NCI-H1092 treated with DMSO at 0.1 percent for 48 hours (cell line): ENCODE measurements around the gene PTPRN2.
"Not testable (repeated sequence)": the region's sequence is repeated elsewhere in the genome, so short reads cannot be mapped to it uniquely, and the experiment has no call there.

ENCODE experiments used
- DNase-seq: peaks from one replicate; lab custom pipeline; 2025; lab: John Stamatoyannopoulos, UW

Gene PTPRN2

DNA sequence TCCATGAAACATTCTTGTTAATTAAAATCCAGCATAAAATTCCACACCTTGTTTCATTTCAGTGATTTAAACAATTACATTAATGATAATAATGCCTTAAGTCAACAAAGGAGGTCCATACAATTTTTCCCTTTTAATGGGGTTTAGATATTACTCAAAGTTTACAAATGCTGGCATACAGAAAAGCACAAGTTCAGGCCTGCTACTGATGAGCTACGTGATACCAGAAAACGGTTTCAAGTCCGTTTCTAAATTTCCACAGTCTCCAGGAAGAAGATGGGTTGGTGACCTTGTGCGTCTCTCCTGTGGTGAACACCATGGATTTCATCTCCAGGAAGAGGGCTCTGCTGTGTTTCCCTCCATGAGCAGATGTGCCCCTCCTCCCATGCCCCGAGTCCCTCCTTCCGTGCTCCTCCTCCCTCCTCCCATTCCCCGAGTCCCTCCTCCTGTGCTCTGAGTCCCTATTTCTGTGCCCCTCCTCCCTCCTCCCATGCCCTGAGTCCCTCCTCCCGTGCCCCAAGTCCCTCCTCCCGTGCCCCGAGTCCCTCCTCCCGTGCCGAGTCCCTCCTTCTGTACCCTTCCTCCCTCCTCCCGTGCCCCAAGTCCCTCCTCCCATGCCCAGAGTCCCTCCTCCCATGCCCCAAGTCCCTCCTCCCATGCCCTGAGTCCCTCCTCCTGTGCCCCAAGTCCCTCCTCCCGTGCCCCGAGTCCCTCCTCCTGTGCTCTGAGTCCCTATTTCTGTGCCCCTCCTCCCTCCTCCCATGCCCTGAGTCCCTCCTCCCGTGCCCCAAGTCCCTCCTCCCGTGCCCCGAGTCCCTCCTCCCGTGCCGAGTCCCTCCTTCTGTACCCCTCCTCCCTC is 201.9 kb downstream of the PTPRN2 start:
- DNase-seq, result not testable (repeated sequence)

DNA sequence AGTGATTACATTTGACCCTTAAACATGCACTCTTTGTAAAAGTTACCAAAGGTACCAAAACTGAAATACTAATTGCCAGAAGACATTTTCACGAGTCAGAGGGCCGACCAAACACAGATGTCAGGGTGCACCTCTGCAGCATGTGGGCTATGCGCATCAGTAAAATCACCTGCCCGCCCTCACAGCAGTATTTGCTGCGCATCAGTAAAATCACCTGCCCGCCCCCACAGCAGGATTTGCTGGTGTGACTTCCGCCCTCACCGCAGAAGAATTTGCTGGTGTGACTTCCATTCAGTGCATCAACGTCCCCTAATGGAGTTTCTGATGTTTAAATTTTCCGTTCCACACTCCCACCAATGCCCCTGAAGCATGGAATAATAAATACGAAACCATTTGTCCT is 202.9 kb downstream of the PTPRN2 start:
- no peak for DNase-seq

DNA sequence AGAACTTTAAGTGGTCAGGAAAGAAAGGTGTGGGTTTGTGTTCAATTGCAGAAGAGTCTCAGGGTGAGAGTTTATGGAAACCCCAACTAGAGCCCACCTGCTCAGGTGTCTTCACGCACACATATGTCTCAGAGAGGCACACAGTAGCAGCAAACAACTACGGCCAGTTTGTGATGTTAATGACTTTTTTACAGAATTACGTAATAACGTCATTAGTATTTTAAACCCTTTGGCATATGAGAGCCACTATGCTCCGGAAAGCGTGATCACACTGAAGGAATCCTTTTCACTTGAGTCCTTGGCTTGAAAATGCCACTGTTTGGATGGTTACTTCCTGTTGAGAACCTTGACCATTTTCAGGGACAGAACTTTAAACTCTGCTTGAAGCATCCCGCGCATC is 204.0 kb downstream of the PTPRN2 start:
- no peak for DNase-seq

DNA sequence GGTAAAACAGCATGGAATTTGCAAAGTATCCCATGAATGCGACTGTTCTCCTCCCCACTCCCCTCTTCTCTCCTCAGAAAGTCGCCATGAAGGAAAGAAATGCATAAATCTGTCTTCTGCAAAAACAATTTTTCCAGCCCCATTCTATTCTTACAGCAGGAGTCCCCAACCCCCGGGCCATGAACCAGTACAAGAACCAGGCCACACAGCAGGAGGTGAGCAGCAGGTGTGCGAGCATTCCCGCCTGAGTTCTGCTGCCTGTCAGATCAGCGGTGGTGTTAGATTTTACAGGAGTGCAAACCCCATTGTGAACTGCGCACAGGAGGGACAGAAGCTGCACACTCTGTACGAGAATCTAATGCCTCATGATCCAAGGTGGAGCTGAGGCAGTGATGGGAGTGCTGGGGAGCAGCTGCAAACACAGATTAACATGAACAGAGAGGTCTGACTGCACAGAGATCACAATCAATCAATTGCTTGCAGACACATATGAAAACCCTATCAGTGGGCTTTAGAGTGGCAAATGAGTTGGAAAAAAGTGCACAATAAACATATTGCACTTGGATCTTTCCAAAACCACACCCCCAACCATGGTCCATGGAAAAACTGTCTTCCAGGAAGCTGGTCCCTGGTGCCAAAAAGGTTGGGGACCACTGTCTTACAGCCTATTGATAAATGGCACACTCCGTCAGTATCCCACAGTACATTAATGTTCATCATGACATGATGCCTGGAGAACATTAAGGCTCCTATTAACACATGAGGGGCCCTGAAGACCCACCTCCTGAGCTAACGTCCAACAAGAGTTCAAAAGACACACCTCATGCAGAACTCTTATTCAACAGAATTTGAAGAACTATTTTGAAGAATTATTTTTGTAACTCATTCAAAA is 205.0 kb downstream of the PTPRN2 start:
- DNase-seq, result no peak

DNA sequence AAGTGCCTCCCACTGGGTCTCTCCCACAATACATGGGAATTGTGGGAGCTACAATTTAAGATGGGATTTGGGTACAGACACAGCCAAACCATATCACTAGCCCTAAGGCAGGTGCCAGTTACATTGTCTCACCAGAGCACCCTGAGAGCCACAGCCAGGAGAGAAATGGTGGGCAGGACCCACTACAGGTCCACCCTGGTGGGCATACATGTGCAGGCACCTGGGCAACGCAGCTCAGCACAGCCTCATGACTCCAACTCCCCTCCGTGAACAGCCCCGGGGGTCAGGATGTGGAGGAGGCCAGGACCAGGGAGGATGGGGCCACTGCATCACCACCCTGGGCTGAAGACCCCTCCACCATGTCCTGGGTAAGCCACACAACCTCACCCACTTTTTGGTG is 205.7 kb downstream of the PTPRN2 start:
- no peak for DNase-seq

DNA sequence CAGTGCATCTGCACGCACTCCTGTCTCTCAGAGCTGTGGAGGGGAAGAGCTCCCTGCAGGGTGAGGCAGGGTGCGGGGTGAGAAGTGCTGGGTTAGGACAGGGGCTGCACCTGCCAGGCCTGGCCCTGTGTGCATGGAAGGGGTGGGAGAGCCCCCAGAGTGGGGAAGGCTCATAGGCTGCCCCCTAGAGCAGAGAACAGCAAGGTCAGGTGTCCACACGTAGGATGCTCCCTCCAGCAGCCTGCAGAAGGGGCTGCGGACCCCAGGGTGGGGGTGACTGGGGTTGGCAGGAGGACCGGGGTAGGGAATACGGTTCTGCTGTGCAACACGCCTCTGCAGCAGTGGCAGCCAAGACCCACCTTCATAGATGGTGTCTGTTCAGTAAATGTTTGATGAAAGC is 208.6 kb downstream of the PTPRN2 start:
- DNase-seq, result no peak

DNA sequence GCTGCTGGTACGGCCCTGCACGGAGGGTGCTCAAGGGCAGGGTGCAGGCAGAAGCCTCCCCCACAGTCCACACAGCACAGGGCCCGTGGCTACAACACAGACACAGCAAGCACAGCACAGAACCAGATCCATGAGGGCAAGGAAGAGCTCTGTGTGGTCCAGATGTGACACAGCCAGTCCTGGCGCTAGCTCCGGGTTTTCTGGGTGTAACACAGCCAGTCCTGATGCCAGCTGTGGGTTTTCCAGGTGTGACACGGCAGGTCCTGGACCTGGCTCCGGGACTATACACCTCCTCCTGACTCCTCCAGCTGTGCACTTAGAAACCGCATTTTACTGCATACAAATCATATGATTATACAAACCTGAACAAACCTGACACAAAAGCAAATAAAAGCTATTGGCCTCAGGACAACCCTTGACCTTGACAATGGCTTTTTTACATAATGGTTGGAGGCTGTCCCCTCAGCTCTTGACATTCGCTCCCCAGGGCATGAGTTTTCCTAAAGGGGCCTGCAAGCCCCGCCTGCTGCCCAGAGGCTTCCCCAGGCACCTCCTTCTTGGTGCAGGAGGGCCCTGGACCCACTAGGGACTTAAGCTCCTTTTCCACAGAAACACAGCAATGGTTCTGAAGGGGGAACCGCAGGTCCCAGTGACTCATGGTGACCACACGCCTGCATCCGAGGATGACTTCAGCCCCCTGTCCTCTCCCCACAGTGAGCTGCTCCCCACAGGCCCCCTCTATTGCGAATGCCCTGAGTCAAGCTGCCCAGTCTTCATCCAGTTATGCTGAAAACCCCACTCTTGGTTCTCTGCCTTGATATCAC is 209.6 kb downstream of the PTPRN2 start:
- peak; percentile 14 for DNase-seq

DNA sequence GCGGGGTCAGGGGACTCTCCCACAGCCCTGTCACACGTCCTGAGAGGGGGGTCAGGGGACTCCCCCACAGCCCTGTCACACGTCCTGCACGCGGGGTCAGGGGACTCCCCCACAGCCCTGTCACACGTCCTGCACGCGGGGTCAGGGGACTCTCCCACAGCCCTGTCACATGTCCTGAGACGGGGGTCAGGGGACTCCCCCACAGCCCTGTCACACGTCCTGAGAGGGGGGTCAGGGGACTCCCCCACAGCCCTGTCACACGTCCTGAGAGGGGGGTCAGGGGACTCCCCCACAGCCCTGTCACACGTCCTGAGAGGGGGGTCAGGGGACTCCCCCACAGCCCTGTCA is 210.8 kb downstream of the PTPRN2 start:
- DNase-seq, result not testable (repeated sequence)

DNA sequence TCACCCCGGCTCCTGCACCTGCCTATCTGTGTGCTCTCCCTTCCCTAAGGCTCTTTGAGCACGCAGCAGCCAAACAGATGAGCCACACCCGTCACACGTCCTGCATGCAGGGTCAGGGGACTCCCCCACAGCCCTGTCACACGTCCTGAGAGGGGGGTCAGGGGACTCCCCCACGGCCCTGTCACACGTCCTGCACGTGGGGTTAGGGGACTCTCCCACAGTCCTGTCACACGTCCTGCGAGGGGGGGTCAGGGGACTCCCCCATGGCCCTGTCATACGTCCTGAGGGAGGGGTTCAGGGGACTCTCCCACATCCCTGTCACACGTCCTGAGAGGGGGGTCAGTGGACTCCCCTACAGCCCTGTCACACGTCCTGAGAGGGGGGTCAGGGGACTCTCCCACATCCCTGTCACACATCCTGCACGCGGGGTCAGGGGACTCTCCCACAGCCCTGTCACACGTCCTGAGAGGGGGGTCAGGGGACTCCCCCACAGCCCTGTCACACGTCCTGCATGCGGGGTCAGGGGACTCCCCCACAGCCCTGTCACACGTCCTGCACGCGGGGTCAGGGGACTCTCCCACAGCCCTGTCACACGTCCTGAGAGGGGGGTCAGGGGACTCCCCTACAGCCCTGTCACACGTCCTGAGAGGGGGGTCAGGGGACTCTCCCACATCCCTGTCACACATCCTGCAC is 211.3 kb downstream of the PTPRN2 start:
- peak; percentile 22 for DNase-seq

DNA sequence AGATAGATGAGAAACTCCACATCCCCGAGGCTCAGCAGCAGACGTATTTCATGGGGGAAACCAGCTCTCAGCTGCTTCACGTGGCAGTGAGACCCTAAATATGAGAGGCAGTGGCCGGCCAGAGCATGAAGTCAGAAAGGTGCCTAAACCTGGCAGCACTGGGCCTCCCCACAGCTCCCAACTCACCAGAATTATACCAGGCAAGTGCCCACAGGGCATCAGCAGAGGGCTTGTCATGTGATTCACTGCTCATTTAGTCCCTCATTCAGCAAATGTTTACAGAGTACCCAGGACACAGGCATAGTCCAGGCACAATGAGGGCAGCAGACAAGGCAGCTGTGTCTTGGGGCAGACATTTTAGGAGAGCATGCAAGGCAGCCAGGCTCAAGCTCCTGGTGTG is 212.6 kb downstream of the PTPRN2 start:
- peak; percentile 71 for DNase-seq

DNA sequence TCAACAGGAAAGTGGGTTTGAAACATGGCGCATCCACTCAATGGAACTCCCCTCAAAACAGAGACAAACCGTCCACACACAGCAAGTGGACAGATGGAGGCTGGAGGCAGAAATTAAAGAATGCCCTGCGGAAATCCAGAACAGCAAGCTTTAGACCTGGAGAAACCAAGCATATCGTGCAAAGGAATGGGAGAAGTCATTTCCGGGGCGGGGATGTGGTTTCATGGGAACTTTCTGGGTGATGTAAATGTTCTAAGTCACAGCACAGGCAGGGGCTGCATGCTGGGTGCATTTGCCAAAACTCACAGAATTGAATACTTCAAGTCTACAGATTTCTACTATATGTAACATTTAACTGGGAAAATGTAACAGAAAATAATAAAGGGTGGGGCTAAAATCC is 213.0 kb downstream of the PTPRN2 start:
- DNase-seq, result no peak

DNA sequence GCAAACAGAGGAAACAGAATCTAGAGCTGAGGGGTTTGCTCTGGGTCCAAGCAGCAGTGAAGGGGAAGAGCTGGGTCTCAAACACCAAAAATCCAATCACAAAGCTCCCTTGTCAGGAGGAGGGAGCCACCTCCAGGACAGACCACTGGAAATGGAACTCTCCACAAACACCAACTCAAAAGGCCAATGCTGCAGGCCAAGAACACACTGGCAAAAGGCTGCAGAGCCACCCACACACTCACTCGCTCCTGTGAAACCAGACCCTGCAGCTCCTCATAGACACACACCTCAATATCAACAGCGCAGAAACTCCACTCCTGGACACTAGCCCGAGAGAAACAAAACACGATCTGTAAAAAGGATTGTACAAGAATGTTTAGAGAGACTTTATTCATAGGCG is 213.5 kb downstream of the PTPRN2 start:
- DNase-seq, result no peak

DNA sequence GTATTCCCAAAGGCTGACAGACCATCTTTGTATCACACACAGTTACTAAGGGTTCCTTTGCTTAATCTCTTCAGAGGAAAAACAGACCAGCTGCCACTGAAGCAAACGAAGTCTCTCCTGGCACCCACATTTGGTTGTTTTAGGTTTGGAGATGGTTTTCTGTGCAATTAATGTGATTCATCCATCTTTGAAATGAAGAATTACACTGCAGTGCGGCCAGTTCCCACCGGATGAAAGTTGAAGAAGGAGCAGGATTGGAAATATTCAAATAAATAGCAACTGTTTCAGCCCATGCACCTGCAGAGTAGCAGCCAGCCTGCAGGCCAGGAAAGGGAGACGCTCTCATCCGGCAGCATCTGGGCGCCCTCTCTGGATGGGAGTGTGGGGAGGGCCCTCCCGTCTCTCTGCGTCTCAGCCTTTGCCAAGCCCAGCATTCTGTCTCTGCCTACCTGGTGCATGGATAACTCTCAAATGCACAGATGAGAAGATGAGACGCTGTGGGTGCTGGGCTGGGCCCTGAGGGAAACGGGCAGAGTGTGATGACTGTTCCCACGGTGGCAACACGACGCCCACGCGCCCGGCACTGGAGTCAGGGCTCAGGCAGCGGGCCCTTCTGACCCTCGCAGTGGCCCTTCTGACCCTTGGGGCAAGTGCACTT is 214.0 kb downstream of the PTPRN2 start:
- DNase-seq, result no peak

DNA sequence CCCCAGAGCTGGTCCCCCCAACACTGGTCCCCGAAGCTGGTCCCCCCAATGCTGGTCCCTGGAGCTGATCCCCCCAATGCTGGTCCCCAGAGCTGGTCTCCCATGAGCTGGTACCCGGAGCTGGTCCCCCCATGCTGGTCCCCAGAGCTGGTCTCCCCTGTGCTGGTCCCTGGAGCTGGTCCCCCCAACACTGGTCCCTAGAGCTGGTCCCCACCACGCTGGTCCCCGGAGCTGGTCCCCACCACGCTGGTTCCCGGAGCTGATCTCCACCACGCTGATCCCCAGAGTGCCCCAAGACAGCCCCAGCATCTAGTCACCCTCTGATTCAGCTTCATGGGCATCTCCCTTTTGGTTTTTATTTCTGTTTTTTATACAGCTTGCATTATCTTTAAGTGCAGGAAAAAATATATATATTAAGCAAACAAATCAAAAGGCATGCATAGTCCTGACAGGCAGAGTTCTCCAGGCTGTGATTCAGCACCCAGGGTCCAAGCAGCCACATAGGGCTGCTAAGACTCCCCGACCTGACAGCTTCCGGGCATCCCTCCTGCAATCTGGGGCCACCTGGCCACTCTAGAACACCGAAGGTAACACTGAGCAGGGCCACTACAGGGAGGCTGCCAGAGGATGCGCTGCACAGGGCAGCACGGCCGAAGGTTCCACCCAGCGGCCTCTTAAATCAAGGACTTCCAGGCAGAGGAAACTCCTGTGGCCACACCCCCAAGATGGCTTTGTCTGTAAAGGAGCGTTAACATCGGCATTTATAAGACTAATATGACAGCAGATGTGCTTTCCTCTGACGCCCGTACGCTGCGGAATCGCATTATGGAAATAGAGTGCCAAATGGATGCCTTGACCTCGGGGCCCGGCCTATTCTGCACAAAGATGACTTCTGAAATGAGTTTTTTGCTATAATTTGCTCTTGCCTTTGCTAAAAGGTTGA is 215.0 kb downstream of the PTPRN2 start:
- DNase-seq, result no peak

DNA sequence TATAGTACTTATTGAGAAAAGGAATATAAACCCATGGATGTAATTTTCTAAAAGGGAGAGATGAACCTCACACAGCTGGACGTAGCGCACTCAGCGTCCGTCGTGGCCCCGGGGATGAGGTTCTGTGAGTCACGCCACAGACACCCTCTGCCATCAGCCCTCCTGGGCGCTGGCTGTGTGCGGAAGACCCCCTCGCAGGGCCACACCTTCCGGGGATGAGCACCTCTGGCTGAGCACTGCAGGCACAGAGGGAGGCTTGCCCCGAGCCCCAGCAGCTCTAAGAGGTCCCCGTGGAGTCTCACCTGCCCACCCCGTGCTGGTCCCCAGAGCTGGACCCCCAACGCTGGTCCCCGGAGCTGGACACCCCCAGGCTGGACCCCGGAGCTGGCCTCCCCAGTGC is 215.8 kb downstream of the PTPRN2 start:
- DNase-seq, result no peak

DNA sequence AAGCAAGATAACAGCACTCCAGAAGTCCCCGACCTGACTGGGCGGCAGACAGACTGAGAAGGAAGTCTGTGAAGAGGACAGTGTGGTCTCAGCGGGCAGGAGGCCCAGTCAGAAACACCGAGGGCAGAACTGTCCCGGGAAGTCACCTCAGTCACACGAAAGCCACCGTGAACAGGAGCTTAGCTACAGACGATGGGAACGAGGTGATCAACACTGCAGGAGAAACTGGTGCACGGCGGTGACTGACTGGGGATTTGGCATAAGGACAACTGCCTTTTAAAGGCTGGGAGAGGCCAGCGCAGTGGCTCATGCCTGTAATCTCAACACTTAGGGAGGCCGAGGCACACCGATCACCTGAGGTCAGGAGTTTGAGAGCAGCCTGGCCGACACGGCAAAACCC is 217.8 kb downstream of the PTPRN2 start:
- DNase-seq, result no peak

DNA sequence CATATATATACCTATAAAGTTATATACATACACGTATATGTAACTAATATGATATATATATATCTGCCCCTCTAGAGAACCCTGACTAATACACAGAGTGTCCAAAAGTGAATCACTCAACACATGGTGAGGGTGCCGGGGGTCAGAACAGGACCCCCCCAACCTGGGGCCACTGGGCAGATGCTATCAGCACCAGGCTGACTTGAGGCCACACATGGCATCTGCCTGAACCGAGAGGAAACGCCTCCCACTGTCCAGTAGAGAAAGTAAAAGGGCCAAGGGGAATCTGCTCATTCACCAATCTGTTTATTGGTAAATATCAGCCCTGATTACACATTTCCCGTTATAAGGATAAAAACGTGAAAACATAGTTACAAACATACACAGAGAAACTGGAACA is 218.3 kb downstream of the PTPRN2 start:
- DNase-seq, result no peak

DNA sequence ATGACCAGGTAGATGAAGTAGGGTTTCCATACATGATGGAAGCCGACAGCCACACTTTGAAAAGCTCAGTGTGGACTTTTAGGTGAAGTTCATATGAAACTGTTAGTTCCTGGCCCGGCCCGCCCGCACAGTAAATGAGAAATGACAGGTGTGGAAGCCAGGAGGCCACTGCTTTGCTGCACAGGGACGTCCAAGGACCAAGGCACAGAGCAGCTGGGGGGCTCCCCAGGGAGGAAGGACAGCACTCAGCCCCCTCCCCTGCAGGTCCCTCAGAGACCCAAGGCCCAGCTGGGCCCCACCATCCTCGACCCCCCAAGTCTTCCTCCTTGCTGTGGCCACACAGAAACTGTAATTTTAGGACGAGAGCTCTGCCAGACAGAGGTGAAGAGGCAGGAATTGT is 219.2 kb downstream of the PTPRN2 start:
- no peak for DNase-seq

DNA sequence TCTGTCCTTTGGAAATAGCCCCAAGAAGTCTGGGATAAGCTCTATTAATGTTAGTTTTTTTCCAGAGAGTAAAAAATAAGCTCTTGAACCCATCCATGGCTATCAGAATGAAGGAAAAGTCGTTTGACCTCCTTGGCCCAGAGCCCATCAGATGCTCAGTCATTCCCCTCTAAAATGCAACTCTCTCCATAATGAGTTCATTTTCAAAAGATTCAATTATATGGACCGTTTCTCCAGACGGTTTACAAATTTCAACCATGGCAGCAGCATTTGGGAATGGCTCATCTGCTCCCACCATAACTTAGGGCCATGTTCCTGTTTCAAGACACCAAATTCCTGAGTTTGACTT is 220.0 kb downstream of the PTPRN2 start:
- no peak for DNase-seq

DNA sequence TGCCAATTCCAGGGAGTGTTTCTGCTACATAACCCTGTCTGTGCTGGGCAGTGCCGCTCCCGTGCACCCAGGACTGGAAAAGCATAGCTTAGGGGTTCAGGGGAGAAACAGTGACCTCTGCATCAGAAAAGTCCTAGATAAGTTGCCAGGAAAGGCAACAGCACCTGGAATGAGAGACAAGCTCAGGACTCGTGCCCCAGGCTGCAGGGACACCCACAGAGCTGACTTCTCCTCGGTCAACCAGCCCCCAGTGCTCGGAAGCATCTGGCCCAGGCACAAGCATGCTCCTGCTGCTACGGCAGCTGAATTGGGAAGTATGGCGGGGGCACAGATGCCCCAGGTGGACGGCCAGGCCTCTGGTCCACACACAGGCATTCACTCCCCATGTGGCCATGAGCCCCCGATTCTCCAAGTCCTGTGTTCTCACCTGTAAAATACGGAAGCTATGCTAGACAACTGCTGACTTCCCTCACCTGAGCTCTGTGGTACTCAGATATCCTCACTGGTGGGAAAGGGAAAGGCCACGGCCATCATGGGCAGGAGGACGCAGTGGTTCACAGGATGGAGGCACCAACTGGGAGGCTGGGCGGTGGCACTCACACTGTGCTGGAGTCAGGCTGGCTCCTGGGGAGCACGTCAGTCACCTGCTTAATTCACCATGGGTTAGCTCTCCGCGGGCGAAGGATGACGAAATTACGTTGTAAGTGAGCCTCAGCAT is 220.5 kb downstream of the PTPRN2 start:
- no peak for DNase-seq
